ENCODE results near the gene CDH13.

CDH13 gene

GRCh38 chr16:82782715-82783251 is 156.0 kb downstream of the CDH13 start:
- DNase-seq (ENCODE audit: low read depth in 3 of 3), result no peak

GRCh38 chr16:82783933-82784572 is 157.3 kb downstream of the CDH13 start:
- DNase-seq (ENCODE audit: low read depth in 3 of 3), result no peak

- no peak for DNase-seq (ENCODE audit: low read depth in 3 of 3)
Measured at GRCh38 chr16:82784573-82784968, 157.8 kb downstream of the CDH13 start.

- no peak for DNase-seq (ENCODE audit: low read depth in 3 of 3)
Measured at GRCh38 chr16:82788225-82788624, 161.5 kb downstream of the CDH13 start.

DNA sequence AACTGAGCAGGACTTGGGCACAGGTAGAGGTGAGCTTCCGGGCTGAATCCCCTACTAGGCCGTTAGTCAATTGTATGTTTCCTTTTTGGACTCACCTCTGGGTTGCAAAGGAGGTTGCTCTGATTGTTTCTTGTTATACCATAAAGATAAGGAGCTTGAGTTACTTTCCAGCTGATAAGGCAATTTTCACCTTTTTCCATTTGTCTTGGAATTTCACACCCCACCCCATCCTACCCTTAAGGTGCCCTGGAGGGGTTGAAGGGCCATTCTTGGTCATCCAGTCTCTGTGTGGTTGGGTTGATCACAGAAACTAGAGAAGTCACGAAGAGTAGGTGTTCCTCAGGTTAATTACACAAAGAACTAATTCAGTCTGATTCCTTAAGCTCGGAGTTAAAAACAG is 162.2 kb downstream of the CDH13 start:
- DNase-seq (ENCODE audit: low read depth in 3 of 3), result no peak

- DNase-seq (ENCODE audit: low read depth in 3 of 3), result no peak
Measured at GRCh38 chr16:82792693-82793092, 165.9 kb downstream of the CDH13 start.

DNA sequence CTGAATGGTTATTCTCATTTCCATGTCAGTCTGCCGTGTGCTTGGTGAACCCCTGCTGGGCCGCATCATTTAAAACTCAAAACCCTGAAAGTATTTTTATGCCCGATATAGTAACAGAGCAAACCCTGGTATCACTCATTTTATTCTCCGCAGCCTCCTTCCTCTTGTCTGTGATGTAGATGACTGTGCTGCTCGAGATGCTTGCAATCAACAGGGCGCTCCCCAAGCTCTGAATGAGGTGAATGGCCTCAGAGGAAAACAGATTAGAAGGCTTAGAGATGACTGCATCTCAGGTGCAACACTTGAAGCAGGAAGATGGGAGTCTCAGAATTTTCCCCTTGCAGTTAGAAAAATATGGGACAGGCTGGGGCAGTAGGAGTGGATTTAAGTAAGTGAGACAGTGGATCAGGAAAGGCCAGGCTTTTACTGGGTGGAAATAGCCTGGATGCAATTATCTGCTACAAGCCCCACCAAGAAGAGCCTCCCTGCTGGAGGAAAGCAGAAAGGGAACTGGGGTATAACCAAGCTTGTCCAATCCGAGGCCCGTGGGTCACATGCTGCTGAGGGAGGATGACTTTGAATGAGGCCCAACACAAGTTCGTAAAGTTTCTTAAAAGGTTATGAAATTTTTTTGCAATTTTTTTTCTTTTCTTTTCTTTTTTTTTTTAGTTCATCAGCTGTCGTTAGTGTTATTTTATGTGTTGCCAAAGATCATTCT is 166.9 kb downstream of the CDH13 start:
- no peak for DNase-seq (ENCODE audit: low read depth in 3 of 3)

DNA sequence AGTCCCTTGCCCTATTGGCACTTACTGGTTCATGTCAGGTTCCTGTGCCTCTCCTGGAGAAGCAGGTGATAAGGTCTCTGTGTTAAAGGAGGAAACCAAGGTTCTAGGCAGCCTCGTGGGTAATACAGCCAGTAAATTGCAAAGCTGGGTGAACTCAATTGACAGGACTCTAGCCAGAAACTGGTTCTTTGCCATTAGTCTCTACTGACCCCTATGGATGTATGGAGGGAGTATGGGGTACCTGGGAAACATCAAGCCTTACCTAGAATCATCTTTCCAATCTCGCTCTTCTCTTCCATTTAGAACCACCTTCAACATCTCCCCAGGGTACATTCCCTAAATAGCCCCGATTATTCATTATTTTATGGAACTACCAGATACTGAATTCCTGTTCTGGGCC is 169.3 kb downstream of the CDH13 start:
- no peak for DNase-seq (ENCODE audit: low read depth in 3 of 3)

DNA sequence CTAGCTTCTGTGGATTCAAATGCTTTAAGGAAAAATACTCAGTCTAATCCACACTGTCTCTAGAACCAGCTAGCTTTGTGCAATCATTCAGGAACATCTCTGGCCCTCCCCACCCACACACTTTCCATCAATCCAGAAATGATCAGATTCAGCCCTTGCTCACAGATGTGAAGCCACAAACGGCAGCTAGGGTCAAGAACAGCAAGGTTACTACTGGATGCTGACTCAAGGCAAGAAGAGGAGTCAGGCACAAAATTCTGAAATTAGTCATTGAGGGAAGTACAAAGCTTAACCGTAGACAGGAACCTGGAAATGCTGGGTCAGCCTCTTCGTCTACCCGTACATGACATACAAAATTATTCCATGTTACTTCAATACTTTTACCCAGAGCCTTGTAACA is 174.6 kb downstream of the CDH13 start:
- no peak for DNase-seq (ENCODE audit: low read depth in 3 of 3)

DNA sequence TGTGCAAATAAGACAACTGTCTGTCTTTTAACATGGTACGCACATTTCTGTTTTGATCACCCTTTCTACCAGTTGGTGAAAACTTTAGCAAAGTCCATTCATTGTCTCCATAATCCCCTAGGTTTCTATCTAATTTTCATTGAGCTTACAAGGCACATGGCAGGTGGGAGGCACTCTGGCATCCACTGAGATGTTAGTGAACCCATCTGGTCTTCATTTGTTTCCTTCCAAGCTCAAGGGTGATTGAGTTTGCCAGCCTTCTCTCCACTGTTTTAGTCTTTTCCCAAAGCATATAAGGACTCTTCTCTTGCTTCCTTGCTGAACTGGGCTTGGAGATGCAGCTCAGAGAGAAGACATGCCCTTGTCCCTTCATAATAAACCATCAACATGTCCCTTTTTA is 179.1 kb downstream of the CDH13 start:
- DNase-seq (ENCODE audit: low read depth in 3 of 3), result no peak

DNA sequence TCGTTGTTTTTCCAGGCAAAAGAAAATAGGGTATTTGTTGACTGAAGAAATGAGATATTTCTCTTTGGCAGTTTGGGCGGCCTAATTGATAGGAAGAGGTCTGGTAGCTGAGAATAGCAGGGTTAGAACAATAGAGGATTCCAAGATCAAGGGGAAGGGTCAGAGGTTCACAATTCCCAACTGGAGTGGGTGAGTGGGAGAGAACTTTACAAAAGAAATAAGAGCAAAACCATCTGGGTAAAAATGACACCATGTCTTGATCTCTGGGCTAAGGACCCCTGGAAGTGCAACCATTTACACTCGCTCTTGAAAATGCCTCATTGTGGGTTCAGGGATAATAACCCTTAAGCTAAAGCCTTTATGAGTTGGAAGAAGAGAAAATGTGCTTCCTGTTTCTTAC is 180.5 kb downstream of the CDH13 start:
- no peak for DNase-seq (ENCODE audit: low read depth in 3 of 3)

- DNase-seq (ENCODE audit: low read depth in 3 of 3), result no peak
Measured at GRCh38 chr16:82808036-82808435, 181.3 kb downstream of the CDH13 start.

- DNase-seq (ENCODE audit: low read depth in 3 of 3), result no peak
Measured at GRCh38 chr16:82810077-82810476, 183.3 kb downstream of the CDH13 start.

GRCh38 chr16:82814059-82814458 is 187.3 kb downstream of the CDH13 start:
- DNase-seq (ENCODE audit: low read depth in 3 of 3), result no peak

DNA sequence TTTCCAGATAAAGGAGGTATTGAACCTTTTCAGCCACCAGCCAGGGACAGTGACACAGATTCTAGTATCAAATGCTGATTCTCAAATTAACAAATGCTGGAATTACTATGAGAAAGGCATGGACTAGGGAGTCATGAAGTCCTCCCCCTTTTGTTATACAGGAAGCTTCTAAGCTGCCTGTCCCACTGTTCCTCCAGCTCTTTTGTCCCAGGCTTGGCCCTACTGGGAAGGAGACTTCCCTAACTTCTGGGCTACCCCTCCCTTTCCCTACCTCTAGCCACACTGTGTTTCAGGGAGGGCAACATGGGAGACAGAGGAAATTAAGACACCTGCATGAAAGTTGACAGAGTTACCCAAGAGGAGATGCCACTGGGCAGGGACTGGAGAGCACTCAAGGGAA is 192.5 kb downstream of the CDH13 start:
- DNase-seq (ENCODE audit: low read depth in 3 of 3), result no peak

- no peak for DNase-seq (ENCODE audit: low read depth in 3 of 3)
Measured at GRCh38 chr16:82820855-82821254, 194.1 kb downstream of the CDH13 start.

DNA sequence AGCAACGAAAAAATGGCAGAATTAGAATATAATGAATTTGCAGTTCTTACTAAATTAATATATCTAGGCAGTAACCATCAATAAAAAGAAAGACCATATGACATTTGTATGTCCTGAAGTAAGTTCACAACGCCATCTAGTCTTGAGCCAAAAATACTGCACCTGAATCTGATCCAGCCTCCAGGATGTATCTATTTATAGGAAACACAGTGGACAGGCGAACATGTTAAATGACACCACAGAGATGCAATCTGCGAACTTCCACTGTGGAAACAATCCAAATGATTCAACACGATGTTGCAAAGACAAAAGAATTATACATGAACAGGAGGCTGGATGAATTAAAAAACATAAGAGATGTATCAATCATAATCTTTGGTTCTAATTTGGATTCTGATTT is 197.6 kb downstream of the CDH13 start:
- no peak for DNase-seq (ENCODE audit: low read depth in 3 of 3)

DNA sequence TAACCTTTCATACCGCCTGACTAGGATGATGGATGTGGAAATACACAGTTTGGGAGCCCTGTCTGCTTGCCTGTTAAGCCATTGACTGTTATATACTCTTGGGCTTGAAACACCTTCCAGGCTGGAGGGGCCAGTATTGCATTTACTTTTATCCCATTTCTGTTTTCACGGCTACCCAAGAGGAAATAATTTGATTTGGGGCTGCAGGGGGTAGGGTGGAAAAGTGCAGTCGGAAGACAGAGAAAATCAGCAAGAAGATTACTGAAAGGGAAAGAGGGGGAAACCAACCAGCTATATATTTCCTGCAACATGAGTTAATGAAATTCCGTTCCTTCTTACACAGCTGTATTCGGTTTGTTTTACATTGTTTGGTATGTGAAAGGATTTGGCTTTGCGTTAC is 202.5 kb downstream of the CDH13 start:
- no peak for DNase-seq (ENCODE audit: low read depth in 3 of 3)

DNA sequence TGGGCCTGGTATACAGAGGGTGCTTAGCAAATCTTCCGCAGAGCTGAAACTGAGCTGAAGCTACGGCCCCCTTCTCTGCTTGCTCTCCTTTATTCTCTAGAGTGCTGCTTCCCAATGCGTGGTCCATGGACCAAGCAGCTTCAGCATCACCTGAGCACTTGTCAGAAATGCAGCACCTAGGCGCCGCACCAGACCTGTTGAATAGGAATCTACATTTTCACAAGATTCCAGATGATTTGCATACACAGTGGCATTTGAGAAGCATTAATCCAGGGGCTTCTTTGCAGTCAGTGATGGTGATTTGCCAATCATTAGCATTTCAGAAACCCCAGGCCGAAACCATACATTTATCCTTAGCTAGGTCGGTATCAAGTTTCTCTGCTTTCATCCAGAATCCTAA is 204.2 kb downstream of the CDH13 start:
- DNase-seq (ENCODE audit: low read depth in 3 of 3), result no peak

- DNase-seq (ENCODE audit: low read depth in 3 of 3), result no peak
Measured at GRCh38 chr16:82832821-82833220, 206.1 kb downstream of the CDH13 start.

GRCh38 chr16:82833378-82833993 is 206.7 kb downstream of the CDH13 start:
- DNase-seq (ENCODE audit: low read depth in 3 of 3), result no peak

DNA sequence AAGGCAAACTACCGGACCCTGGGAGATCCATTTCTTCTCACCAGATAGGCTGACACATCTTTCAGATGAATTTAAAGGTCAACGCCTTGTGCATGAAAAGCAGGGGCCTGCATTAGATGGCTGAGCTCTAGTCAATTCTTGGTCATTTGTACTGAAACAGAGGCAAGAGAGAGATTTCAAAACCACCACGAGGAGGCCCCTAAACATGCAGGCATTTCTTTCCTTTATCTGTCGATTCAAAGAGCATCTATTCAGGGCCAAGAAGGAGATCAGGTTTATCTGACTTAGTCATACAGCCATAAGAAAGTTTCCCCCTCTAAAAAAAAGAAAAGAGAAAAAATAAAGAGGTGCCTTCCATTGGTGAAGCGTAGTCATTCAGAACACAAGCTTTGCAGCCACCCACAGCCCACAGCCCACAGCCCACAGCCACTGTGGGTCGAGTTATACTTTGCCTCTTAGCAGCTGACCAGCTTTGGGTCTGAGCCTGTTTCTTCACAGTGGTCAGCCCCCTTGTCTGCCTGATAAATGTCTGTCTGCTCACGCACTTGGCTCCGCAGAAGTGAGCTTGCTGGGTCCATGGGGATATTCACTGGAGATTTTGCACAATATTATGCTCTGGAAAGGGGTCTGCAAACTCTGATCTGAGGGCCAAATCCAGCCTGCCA is 207.5 kb downstream of the CDH13 start:
- DNase-seq (ENCODE audit: low read depth in 3 of 3), result no peak
